Gastrocnemius medialis (tissue), 4 donors: ENCODE measurements around the gene CACNA2D3. TPM values are rescaled to one million over a fixed set of nuclear protein-coding genes. Genes with fewer than 3 reads are reported as not detected.

Source experiments
- ATAC-seq, 2 donors: fragments of 150-250 bp; one replicate each; pipeline ENCODE4 v1.9.1; 2016
- DNase-seq, 2 donors: peaks; one replicate each; pipeline ENCODE4 v3.0.0-alpha.2; 2019
- H3K27ac ChIP-seq, 4 donors: fragments of 200-600 bp; sonication (generic); 1 replicate in 1 of 4; 2 replicates in 3 of 4; pipeline ENCODE4 v1.5.1; 2016 to 2018; ENCODE audit warnings: mild to moderate bottlenecking in 2 of 4, moderate library complexity in 1 of 4
- H3K27me3 ChIP-seq, 3 donors: fragments of 200-600 bp; sonication (generic) in 2 of 3; 1 replicate in 1 of 3; 2 replicates in 2 of 3; pipeline versions ENCODE4 v1.5.1 to v1.6.0; 2016 to 2019; ENCODE audit warnings: mild to moderate bottlenecking in 1 of 3, moderate library complexity in 1 of 3
- H3K36me3 ChIP-seq, 2 donors: fragments of 200-600 bp; sonication (generic) in 1 of 2; one replicate each; pipeline ENCODE4 v1.5.1; 2017 to 2018
- H3K4me1 ChIP-seq, 2 donors: fragments of 200-600 bp; sonication (generic) in 1 of 2; one replicate each; pipeline ENCODE4 v1.5.1; 2016 to 2017; ENCODE audit warnings: mild to moderate bottlenecking in 2 of 2
- H3K4me3 ChIP-seq, 4 donors: fragments of 200-600 bp; sonication (generic) in 3 of 4; 1 replicate in 1 of 4; 2 replicates in 3 of 4; pipeline ENCODE4 v1.5.1; 2016 to 2019; ENCODE audit warnings: mild to moderate bottlenecking in 2 of 4
- H3K9me3 ChIP-seq, 3 donors: fragments of 200-600 bp; sonication (generic) in 2 of 3; 1 replicate in 1 of 3; 2 replicates in 2 of 3; pipeline ENCODE4 v1.5.1; 2016 to 2019
- POLR2A ChIP-seq, 2 donors: fragments of 450-650 bp; IDR thresholded peaks; one replicate each; pipeline ENCODE4 v1.6.1; 2017; ENCODE audit warnings: antibody characterized with exemption in 2 of 2, mild to moderate bottlenecking in 2 of 2, moderate library complexity in 2 of 2
- in situ Hi-C, 4 donors: fragments of 200-750 bp; cut with MboI; loops; one replicate each; pipeline versions ENCODE4 v1.15.0 to v1.8.0; 2017; ENCODE audit warnings: low sequenced_read_pairs in 4 of 4
- intact Hi-C: fragments of 100-400 bp; cut with DNase I; formaldehyde crosslinking; loops from one replicate; pipeline ENCODE4 v1.15.1; 2023; ENCODE audit warnings: low total_unique reads
- total RNA-seq, 4 donors: library from RNA; depleted of rRNA; stranded (reverse); fragments of >200 nt; gene quantifications; one replicate each; pipeline versions ENCODE4 v1.1.0 to v1.2.3, GENCODE V29; 2016
- TF ChIP-seq, protein P1 (sequence below), 5 experiments: fragments of 450-650 bp in 3 of 5; fragments of 200-600 bp in 2 of 5; sonication (generic) in 2 of 5; IDR thresholded peaks in 4 of 5; conservative IDR thresholded peaks in 1 of 5; 1 replicate in 4 of 5; 2 replicates in 1 of 5; pipeline ENCODE4 v1.5.1; 2016 to 2019; ENCODE audit warnings: antibody characterized with exemption in 5 of 5, mild to moderate bottlenecking in 3 of 5, moderate library complexity in 3 of 5

Gene CACNA2D3
- total RNA-seq, 4 donors from 2014 or later = 4.7 to 14.4 (median 7.1) TPM

DNA sequence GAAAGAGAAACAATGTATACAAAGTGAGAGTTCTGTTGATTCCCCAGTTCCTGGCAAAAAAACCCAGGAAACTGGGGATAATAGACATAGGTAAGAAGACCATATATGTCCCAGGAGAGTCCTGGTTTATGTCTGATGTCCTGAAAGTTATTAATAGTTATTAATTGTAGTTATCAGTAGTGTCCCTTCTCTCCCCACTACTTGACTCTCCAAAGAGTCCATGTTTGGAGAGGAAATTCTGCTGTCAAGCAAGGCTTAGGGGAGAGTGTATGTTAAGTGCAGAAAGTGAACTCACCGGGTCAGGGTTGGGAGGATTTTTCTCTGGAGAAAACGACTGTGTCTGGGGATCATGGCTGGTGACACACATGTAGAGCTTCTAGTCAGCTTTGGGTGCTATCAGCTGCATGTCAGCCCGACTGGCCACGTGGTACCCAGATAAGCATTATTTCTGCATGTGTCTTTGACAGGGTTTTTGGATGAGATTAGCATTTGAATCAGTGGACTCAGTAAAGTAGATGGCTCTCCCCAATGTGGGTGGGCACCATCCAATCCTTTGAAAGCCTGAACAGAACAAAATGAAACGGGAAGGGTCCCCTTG is 80.4 kb downstream of the CACNA2D3 start:
- DNase-seq (no peak), ATAC-seq (no peak)
- H3K9me3 ChIP-seq = no peaks in the 10 kb centered on the region
- H3K27ac ChIP-seq = no peak overlapping the region
- intact Hi-C loops (no loop called here), in situ Hi-C loops (no loop called here)
- no peak for TF ChIP-seq POLR2A (IDR thresholded peaks at IDR 0.05)
- TF ChIP-seq, protein P1, sequence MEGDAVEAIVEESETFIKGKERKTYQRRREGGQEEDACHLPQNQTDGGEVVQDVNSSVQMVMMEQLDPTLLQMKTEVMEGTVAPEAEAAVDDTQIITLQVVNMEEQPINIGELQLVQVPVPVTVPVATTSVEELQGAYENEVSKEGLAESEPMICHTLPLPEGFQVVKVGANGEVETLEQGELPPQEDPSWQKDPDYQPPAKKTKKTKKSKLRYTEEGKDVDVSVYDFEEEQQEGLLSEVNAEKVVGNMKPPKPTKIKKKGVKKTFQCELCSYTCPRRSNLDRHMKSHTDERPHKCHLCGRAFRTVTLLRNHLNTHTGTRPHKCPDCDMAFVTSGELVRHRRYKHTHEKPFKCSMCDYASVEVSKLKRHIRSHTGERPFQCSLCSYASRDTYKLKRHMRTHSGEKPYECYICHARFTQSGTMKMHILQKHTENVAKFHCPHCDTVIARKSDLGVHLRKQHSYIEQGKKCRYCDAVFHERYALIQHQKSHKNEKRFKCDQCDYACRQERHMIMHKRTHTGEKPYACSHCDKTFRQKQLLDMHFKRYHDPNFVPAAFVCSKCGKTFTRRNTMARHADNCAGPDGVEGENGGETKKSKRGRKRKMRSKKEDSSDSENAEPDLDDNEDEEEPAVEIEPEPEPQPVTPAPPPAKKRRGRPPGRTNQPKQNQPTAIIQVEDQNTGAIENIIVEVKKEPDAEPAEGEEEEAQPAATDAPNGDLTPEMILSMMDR (IDR thresholded peaks at IDR 0.05 in 4 of 5, conservative IDR thresholded peaks at IDR 0.05 in 1 of 5) = no peak
- no peaks in the 10 kb centered on the region for H3K27me3 ChIP-seq
- no peak overlapping the region for H3K4me3 ChIP-seq
- H3K36me3 ChIP-seq = no peaks in the 10 kb centered on the region
- no peaks in the 10 kb centered on the region for H3K4me1 ChIP-seq

DNA sequence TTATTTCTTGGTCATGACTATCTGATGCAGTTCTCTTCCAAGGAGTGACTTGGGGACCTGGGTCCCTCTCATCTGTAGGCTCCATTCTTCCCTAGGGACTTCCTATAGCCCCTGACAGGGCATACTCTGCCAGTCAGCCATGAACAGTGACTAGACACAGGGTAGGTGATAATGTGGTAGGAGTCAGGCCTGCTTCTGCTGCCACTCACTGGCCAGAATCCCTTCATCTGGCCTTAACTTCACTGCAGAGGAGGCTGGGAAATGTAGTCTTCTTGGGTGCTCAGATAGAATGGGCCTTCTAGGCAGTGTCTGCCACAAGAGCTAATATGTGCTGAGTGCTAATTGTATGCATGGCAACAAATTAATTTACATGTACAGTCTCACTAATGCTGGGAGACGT is 84.5 kb downstream of the CACNA2D3 start:
- Histone ChIP-seq H3K4me1 (peaks cover 7 to 10% of the 10 kb centered on the region in 2 donors), H3K27ac (no peak overlapping the region), H3K36me3 (no peaks in the 10 kb centered on the region), H3K4me3 (no peak overlapping the region), H3K9me3 (no peaks in the 10 kb centered on the region), H3K27me3 (no peaks in the 10 kb centered on the region)
- in situ Hi-C loops = no loop called here
- ATAC-seq = no peak
- intact Hi-C loops = no loop called here
- no peak for DNase-seq
- TF ChIP-seq, protein P1 (IDR thresholded peaks at IDR 0.05 in 4 of 5, conservative IDR thresholded peaks at IDR 0.05 in 1 of 5) = no peak
- no peak for TF ChIP-seq POLR2A (IDR thresholded peaks at IDR 0.05)

DNA sequence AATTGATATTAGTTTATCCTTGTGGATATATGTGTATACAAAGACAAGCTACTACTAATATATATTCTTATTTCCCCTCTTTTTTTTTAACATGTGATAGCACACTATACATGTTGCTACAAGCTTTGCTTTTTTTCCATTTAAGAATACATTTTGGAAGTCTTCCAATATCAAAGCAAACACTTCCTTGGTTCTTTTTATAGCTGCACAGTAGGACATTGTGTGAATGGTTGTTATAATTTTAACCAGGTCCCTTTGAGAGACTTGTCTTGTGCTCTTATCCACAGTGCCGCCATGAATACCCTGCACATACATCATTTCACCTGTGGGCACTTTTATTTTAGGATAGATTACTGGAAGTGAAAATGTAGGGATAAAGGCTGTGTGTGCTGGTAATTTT is 88.7 kb downstream of the CACNA2D3 start:
- in situ Hi-C loops (no loop called here), intact Hi-C loops (no loop called here)
- Histone ChIP-seq H3K27me3 (no peaks in the 10 kb centered on the region), H3K36me3 (no peaks in the 10 kb centered on the region), H3K4me1 (peaks cover 7 to 19% of the 10 kb centered on the region in 2 donors), H3K27ac (peak overlapping the region in 1 of 4 donors; percentile 42), H3K4me3 (no peak overlapping the region), H3K9me3 (no peaks in the 10 kb centered on the region)
- peak; percentile 55 to 77 for ATAC-seq
- TF ChIP-seq, protein P1 (IDR thresholded peaks at IDR 0.05 in 4 of 5, conservative IDR thresholded peaks at IDR 0.05 in 1 of 5) = no peak
- TF ChIP-seq POLR2A (IDR thresholded peaks at IDR 0.05) = no peak
- DNase-seq = no peak

DNA sequence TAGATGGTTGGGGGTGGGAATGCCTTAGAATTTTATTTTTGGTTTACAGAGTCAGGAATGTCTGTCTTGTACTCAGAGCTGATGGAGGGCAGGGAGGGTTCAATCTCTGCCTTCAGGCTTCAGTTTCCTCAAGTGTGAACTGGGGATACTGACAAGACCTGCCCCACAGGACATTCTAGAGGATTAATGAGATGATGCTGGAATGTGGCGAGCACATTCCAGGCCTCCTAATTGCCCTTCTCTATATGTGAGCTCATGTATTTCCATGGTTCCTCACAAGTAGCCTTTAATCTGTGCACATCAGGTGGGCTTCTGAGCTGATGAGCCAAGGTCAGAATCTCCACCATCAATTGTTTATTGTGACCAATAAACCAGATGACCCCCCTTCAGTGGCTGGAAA is 90.4 kb downstream of the CACNA2D3 start:
- no peak for TF ChIP-seq POLR2A (IDR thresholded peaks at IDR 0.05)
- TF ChIP-seq, protein P1 (IDR thresholded peaks at IDR 0.05 in 4 of 5, conservative IDR thresholded peaks at IDR 0.05 in 1 of 5) = no peak
- Histone ChIP-seq H3K4me3 (no peak overlapping the region), H3K27me3 (no peaks in the 10 kb centered on the region), H3K27ac (no peak overlapping the region), H3K9me3 (no peaks in the 10 kb centered on the region), H3K4me1 (peaks cover 7 to 19% of the 10 kb centered on the region in 2 donors), H3K36me3 (no peaks in the 10 kb centered on the region)
- intact Hi-C loops (no loop called here), in situ Hi-C loops (no loop called here)
- DNase-seq (no peak), ATAC-seq (no peak)

DNA sequence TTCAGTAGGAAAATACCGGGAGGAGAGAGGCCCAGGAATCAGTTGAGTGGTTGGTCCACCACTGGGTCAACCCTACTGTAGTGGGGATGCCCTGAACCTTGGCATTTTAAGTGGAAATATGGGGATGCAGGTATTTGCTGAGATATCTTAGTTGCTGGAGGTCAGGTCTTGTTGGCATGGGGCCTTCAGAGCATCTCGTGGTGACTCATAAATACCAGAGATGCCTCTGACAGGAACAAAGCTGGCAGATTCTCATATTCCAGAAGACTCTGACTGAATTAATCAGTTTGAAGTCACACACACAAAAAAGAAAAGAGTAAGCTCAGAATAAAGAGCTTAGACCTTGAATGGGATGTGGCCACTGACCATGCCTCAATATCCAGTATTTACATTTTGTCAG is 91.6 kb downstream of the CACNA2D3 start:
- no peaks in the 10 kb centered on the region for H3K27me3 ChIP-seq
- H3K27ac ChIP-seq = no peak overlapping the region
- intact Hi-C loops = no loop called here
- no peak for DNase-seq
- no peak overlapping the region for H3K4me3 ChIP-seq
- no peaks in the 10 kb centered on the region for H3K36me3 ChIP-seq
- no peaks in the 10 kb centered on the region for H3K9me3 ChIP-seq
- peak in 1 of 2 donors; percentile 36 for ATAC-seq
- in situ Hi-C loops = no loop called here
- TF ChIP-seq, protein P1 (IDR thresholded peaks at IDR 0.05 in 4 of 5, conservative IDR thresholded peaks at IDR 0.05 in 1 of 5) = no peak
- TF ChIP-seq POLR2A (IDR thresholded peaks at IDR 0.05) = no peak
- H3K4me1 ChIP-seq = peaks cover 7 to 19% of the 10 kb centered on the region in 2 donors
